WTC11 (cell line): ENCODE results near the gene RUNX1. TPM values are rescaled to one million over a fixed set of nuclear protein-coding genes. Genes with fewer than 3 reads are reported as not detected.

Experiments
- ATAC-seq: fragments of 200-7000 bp; cut with Tn5 transposase; 2 replicates; pipeline ENCODE4 v1.10.0; 2021; ENCODE audit warnings: mild to moderate bottlenecking, moderate library complexity
- CTCF ChIA-PET: fragments of 300-600 bp; sonication (Branson Sonifier 250); formaldehyde crosslinking; loops from one replicate; lab custom pipeline; 2021; ENCODE audit warnings: antibody characterized with exemption; lab: Charles Lee
- POLR2A ChIA-PET: fragments of 350-600 bp; sonication (Branson Sonifier 250); formaldehyde crosslinking; loops from one replicate; lab custom pipeline; 2021; ENCODE audit warnings: antibody characterized with exemption; lab: Charles Lee
- DNase-seq: peaks from one replicate; pipeline ENCODE4 v3.0.0; 2021; ENCODE audit warnings: low spot score
- H3K27ac Mint-ChIP-seq: 2 replicates; pipeline ENCODE4 v1.8.0; 2021; ENCODE audit warnings: mixed read lengths
- H3K27me3 Mint-ChIP-seq: 2 replicates; pipeline ENCODE4 v1.8.0; 2021; ENCODE audit warnings: low read depth, mild to moderate bottlenecking, moderate library complexity, mixed read lengths
- H3K36me3 Mint-ChIP-seq: 2 replicates; pipeline ENCODE4 v1.8.0; 2021; ENCODE audit warnings: mixed read lengths
- H3K4me1 Mint-ChIP-seq: 2 replicates; pipeline ENCODE4 v1.8.0; 2022; ENCODE audit warnings: mixed read lengths
- H3K4me3 Mint-ChIP-seq: 2 replicates; pipeline ENCODE4 v1.8.0; 2021; ENCODE audit warnings: mild to moderate bottlenecking, moderate library complexity, mixed read lengths
- H3K9me3 Mint-ChIP-seq: 2 replicates; pipeline ENCODE4 v1.8.0; 2021; ENCODE audit warnings: mixed read lengths
- EMX1 ChIP-seq: fragments of 250-450 bp; sonication (Bioruptor Pico); IDR thresholded peaks from 2 replicates; pipeline ENCODE4 v1.8.0; 2021; ENCODE audit warnings: mild to moderate bottlenecking
- ETV6 ChIP-seq: sonication (generic); formaldehyde crosslinking; IDR thresholded peaks from 2 replicates; pipeline ENCODE4 v1.8.1; 2022; ENCODE audit warnings: mild to moderate bottlenecking, missing genetic modification reagents
- GABPB1 ChIP-seq: sonication (generic); formaldehyde crosslinking; IDR thresholded peaks from 2 replicates; pipeline ENCODE4 v1.8.1; 2023; ENCODE audit warnings: mild to moderate bottlenecking, missing genetic modification reagents
- JAZF1 ChIP-seq: fragments of 250-450 bp; sonication (Bioruptor Pico); IDR thresholded peaks from 2 replicates; pipeline ENCODE4 v1.9.0; 2021; ENCODE audit warnings: moderate library complexity, mild to moderate bottlenecking, inconsistent platforms
- JUN ChIP-seq: sonication (generic); formaldehyde crosslinking; IDR thresholded peaks from 2 replicates; pipeline ENCODE4 v1.8.0; 2023; ENCODE audit warnings: mild to moderate bottlenecking, missing genetic modification reagents
- NFYB ChIP-seq: sonication (generic); formaldehyde crosslinking; conservative IDR thresholded peaks from 2 replicates; pipeline ENCODE4 v1.8.0; 2022; ENCODE audit warnings: low read depth, missing genetic modification reagents
- NR1H2 ChIP-seq: sonication (generic); formaldehyde crosslinking; IDR thresholded peaks from 2 replicates; pipeline ENCODE4 v1.9.0; 2021; ENCODE audit warnings: mild to moderate bottlenecking, moderate library complexity, missing genetic modification reagents
- SMAD3 ChIP-seq: sonication (generic); formaldehyde crosslinking; IDR thresholded peaks from 2 replicates; pipeline ENCODE4 v1.8.0; 2022; ENCODE audit warnings: missing genetic modification reagents, mild to moderate bottlenecking, borderline replicate concordance
- ZNF263 ChIP-seq: sonication (generic); formaldehyde crosslinking; IDR thresholded peaks from 2 replicates; pipeline ENCODE4 v1.8.1; 2022; ENCODE audit warnings: low read depth, mild to moderate bottlenecking, moderate library complexity, missing genetic modification reagents
- ZNF416 ChIP-seq: fragments of 250-450 bp; sonication (Bioruptor Pico); IDR thresholded peaks from 2 replicates; pipeline ENCODE4 v1.9.0; 2021; ENCODE audit warnings: mild to moderate bottlenecking, inconsistent platforms
- total RNA-seq: library from RNA; stranded (reverse); gene quantifications from 3 replicates; pipeline ENCODE4 v1.2.3, GENCODE V29; 2021
- TF ChIP-seq, protein P1 (sequence below): fragments of 250-450 bp; sonication (Bioruptor Pico); conservative IDR thresholded peaks from 2 replicates; pipeline ENCODE4 v1.9.0; 2021; ENCODE audit warnings: mild to moderate bottlenecking
- TF ChIP-seq, protein P2 (sequence below): sonication (generic); formaldehyde crosslinking; IDR thresholded peaks from 2 replicates; pipeline ENCODE4 v1.8.1; 2023; ENCODE audit warnings: mild to moderate bottlenecking, moderate library complexity, missing genetic modification reagents
- TF ChIP-seq, protein P3 (sequence below): sonication (generic); formaldehyde crosslinking; IDR thresholded peaks from 2 replicates; pipeline ENCODE4 v1.8.1; 2023; ENCODE audit warnings: mild to moderate bottlenecking, missing genetic modification reagents, borderline replicate concordance
- TF ChIP-seq, protein P4 (sequence below): sonication (generic); formaldehyde crosslinking; IDR thresholded peaks from 2 replicates; pipeline ENCODE4 v1.8.1; 2022; ENCODE audit warnings: missing genetic modification reagents, borderline replicate concordance
- TF ChIP-seq, protein P5 (sequence below): sonication (generic); formaldehyde crosslinking; IDR thresholded peaks from 2 replicates; pipeline ENCODE4 v1.8.0; 2022; ENCODE audit warnings: mild to moderate bottlenecking, missing genetic modification reagents

The RUNX1 gene
- total RNA-seq, 1 experiment from 2014 or later, result 2.2 TPM

DNA sequence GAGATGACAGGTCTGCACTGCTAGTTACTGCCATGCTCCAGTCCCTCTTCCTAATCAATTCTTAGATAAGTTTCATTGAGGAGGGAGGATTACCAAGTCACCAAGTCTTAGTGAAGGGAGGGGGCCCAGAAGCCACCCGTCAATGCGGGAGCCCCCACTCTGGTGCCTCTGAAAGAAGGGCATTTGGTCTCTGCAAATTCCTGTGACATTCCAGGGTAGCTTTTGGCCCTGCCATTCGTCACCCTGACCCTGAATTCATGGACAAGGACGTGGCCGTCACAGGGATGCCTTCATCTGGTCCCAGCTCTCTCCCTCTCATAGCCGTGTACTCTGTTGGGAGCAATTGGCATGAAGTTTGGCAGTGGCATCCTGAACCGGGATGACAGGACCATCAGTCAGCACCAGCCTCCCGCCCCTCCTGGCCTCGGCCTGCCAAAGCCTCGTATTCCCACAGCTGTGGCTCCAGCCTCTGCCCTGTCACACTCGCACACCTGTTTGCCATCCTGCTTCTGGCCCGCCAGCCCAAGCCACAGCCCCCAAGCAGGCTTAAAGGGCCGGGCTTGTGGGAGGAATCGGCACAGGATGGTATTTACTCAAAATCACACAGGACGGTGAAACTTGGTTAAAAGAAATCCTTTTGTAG lies 229.6 kb downstream of the RUNX1 start (continued):
- TF ChIP-seq EMX1 (CRISPR knock-in tag), result no peak
- TF ChIP-seq NFYB, result no peak
- TF ChIP-seq, all 79 proteins: peak for 0

DNA sequence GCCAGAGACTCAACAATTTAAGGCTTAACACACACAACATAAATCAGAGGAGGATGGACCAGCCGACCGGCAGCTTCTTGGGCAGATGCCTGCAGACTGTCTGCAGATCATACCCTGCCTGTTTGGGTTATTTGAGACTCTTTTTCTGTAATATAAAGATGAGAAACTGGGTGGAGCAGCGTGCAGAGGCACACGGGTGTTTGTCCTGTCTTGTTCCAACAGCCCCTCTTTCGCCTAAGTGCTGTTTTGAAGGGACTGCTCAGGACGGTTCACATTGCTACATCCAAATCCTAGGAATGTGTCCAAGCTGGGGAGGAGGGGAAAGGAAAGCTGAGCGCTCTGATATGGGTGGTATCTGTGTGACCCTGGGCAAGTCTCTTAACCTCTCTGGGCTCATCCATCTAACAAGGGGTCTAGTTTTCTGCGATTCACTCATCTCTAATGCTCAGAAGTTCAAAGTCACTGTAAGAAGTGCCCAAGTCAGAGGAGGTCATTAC lies 230.4 kb downstream of the RUNX1 start:
- POLR2A ChIA-PET, result interaction anchor here (1.5 kb wide), 1 partner anchor 11 kb away, joined by 3 read pairs; no protein-coding TSS in a partner anchor
- no peak for DNase-seq
- no peak overlapping the region for H3K4me3 Mint-ChIP-seq
- peaks cover 3% of the 10 kb centered on the region; the same call in 1 of the 2 replicates for H3K9me3 Mint-ChIP-seq
- no peak overlapping the region for H3K27ac Mint-ChIP-seq
- CTCF ChIA-PET, result interaction anchor here (0.9 to 2.7 kb wide), 2 partner anchors 18 to 71 kb away, joined by 3 to 6 read pairs; no protein-coding TSS in a partner anchor
- TF ChIP-seq ETV6 (CRISPR knock-in tag), result no peak
- no peak for TF ChIP-seq JUN (CRISPR knock-in tag)
- TF ChIP-seq SMAD3 (CRISPR knock-in tag), result no peak
- no peak for TF ChIP-seq GABPB1 (CRISPR knock-in tag)
- TF ChIP-seq, protein P1, sequence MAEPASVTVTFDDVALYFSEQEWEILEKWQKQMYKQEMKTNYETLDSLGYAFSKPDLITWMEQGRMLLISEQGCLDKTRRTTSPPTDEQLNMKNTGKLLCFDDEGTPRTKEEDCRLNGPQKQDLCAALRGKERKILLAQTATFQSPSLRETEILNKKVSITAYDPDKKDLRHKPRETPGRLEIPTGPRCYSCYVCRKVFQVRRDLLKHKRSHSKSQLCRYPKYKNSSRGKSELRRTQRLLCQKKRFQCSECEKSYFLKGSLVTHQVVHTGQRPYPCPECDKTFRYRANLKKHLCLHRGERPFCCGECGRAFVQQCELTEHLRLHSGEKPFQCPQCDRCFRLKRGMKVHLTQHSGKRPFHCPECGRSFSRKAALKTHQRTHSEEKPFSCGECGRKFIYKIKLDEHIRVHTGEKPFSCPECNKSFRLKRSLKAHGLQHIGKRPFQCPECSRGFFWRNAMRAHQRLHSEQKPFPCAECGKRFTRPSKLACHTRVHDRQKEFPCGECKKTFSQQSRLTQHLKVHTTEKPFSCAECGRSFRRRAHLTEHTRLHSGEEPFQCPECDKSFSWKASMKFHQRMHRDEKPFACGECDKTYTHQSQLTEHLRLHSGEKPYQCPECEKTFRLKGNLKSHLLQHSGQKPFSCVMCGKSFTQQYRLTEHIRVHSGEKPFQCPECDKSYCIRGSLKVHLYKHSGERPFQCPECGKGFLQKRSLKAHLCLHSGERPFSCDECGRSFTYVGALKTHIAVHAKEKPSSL (CRISPR knock-in tag), result no peak
- TF ChIP-seq EMX1 (CRISPR knock-in tag), result no peak
- TF ChIP-seq ZNF416 (CRISPR knock-in tag), result no peak
- TF ChIP-seq, protein P2, sequence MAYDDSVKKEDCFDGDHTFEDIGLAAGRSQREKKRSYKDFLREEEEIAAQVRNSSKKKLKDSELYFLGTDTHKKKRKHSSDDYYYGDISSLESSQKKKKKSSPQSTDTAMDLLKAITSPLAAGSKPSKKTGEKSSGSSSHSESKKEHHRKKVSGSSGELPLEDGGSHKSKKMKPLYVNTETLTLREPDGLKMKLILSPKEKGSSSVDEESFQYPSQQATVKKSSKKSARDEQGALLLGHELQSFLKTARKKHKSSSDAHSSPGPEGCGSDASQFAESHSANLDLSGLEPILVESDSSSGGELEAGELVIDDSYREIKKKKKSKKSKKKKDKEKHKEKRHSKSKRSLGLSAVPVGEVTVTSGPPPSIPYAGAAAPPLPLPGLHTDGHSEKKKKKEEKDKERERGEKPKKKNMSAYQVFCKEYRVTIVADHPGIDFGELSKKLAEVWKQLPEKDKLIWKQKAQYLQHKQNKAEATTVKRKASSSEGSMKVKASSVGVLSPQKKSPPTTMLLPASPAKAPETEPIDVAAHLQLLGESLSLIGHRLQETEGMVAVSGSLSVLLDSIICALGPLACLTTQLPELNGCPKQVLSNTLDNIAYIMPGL, result no peak
- TF ChIP-seq NR1H2, result no peak
- TF ChIP-seq, protein P3, sequence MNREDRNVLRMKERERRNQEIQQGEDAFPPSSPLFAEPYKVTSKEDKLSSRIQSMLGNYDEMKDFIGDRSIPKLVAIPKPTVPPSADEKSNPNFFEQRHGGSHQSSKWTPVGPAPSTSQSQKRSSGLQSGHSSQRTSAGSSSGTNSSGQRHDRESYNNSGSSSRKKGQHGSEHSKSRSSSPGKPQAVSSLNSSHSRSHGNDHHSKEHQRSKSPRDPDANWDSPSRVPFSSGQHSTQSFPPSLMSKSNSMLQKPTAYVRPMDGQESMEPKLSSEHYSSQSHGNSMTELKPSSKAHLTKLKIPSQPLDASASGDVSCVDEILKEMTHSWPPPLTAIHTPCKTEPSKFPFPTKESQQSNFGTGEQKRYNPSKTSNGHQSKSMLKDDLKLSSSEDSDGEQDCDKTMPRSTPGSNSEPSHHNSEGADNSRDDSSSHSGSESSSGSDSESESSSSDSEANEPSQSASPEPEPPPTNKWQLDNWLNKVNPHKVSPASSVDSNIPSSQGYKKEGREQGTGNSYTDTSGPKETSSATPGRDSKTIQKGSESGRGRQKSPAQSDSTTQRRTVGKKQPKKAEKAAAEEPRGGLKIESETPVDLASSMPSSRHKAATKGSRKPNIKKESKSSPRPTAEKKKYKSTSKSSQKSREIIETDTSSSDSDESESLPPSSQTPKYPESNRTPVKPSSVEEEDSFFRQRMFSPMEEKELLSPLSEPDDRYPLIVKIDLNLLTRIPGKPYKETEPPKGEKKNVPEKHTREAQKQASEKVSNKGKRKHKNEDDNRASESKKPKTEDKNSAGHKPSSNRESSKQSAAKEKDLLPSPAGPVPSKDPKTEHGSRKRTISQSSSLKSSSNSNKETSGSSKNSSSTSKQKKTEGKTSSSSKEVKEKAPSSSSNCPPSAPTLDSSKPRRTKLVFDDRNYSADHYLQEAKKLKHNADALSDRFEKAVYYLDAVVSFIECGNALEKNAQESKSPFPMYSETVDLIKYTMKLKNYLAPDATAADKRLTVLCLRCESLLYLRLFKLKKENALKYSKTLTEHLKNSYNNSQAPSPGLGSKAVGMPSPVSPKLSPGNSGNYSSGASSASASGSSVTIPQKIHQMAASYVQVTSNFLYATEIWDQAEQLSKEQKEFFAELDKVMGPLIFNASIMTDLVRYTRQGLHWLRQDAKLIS, result no peak
- no peak for TF ChIP-seq NFYB
- TF ChIP-seq, protein P4, sequence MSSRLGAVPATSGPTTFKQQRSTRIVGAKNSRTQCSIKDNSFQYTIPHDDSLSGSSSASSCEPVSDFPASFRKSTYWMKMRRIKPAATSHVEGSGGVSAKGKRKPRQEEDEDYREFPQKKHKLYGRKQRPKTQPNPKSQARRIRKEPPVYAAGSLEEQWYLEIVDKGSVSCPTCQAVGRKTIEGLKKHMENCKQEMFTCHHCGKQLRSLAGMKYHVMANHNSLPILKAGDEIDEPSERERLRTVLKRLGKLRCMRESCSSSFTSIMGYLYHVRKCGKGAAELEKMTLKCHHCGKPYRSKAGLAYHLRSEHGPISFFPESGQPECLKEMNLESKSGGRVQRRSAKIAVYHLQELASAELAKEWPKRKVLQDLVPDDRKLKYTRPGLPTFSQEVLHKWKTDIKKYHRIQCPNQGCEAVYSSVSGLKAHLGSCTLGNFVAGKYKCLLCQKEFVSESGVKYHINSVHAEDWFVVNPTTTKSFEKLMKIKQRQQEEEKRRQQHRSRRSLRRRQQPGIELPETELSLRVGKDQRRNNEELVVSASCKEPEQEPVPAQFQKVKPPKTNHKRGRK (CRISPR knock-in tag), result no peak
- TF ChIP-seq, protein P5, sequence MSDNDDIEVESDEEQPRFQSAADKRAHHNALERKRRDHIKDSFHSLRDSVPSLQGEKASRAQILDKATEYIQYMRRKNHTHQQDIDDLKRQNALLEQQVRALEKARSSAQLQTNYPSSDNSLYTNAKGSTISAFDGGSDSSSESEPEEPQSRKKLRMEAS (CRISPR knock-in tag), result no peak
- no peak for TF ChIP-seq JAZF1 (CRISPR knock-in tag)
- TF ChIP-seq ZNF263 (CRISPR knock-in tag), result no peak
- no peaks in the 10 kb centered on the region for H3K27me3 Mint-ChIP-seq
- peaks cover 20% of the 10 kb centered on the region for H3K4me1 Mint-ChIP-seq
- ATAC-seq, result no peak
- H3K36me3 Mint-ChIP-seq, result no peaks in the 10 kb centered on the region
